Measurements from ENCODE around the gene ACTN4.

- TF ChIP-seq CTCF (conservative IDR thresholded peaks at IDR 0.05 in 1 of 2, IDR thresholded peaks at IDR 0.05 in 1 of 2; ENCODE audit: low read depth in 1 of 2, low read length in 2 of 2) = no peak
- no peak for TF ChIP-seq EZH2 (IDR thresholded peaks at IDR 0.05; ENCODE audit: low read length, missing control alignments)
Observed at GRCh38 chr19:38734426-38735256, 87.2 kb downstream of the ACTN4 start.

Data from fibroblast of lung (primary cell).